ENCODE measurements around the gene RNU11. TPM values are rescaled to one million over a fixed set of nuclear protein-coding genes. Genes with fewer than 3 reads are reported as not detected.

RNU11 gene
- polyA plus RNA-seq, 2 of the 4 experiments (the other 2 are of a cell fraction) = not detected

DNA sequence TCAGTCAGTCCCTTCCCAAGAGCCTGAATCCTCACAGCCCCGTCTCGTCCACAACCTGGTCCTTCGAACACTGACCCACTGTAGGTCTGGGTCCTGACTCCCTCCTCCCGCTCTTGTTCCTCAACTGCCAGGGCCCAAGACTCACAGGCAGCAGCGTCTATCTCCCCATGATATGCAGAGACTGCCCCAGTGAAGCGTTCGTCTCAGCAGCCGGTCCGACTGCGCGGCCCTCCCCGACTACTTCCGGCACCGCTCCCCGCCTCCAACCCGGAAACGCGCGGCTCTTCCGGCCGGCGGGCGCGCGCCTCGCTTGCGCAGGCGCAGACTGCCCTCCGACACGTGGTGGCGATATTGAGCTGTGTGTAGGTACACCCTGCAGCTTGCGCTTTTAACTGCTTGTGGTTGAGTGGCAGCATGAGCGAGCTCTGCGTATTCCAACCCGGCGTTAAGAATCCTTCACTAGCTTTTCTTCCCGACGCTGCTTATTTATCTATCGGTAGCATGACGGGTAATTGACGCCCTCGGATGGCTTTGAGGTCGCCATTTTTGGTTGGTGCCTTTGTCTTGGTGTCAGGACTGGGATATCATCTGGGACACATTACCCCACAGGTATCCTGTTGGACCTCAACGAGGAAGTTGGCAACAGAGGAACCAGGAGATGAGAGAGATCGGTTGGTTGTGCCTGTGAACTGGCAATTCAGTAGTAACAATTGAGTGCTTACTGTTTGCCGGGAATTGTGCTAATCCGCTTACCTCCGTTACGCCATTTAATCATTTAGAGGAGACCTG, 5.4 kb upstream of the RNU11 start, which contains the start of gene TAF12:
TAF12 (minus strand) TSS at position 221 of the 789 bp plus-strand sequence. CDS start 20,986 bp downstream, outside the sequence.
- ChIA-PET CTCF (interaction anchor here (0.6 to 1.3 kb wide), 5 partner anchors 8 to 553 kb away, joined by 3 to 5 read pairs (median 4); partner anchors contain the start of genes TRNAU1AP and YTHDF2), POLR2A (interaction anchor here (0.5 to 1.9 kb wide), 12 partner anchors 25 to 590 kb away, joined by 3 to 14 read pairs (median 3); partner anchors contain the start of genes GMEB1, RCC1, SRSF4 and YTHDF2)
- H3K4me3 ChIP-seq = peak within 1 kb of the TSS; percentile 67
- no peaks in the 10 kb centered on the region for H3K9me3 ChIP-seq
- ATAC-seq (peak; percentile 95 to 96), DNase-seq (ENCODE audit: low read depth in 1 of 2, low spot score in 1 of 2) (peak; percentile 82 to 94), FAIRE-seq (no peak)
- H3K4me1 ChIP-seq = peaks cover 24% of the 10 kb centered on the region; the same call in 2 of the 3 replicates
- under 1% methylated on average over 38 of the region's 49 CpGs for WGBS (ENCODE audit: missing lambda C conversion rate)
- H3K4me2 ChIP-seq = peak within 1 kb of the TSS; percentile 91
- peak within 1 kb of the TSS; percentile 95 to 97 for H3K27ac ChIP-seq
- no peak for TF ChIP-seq BHLHE40 (IDR thresholded peaks at IDR 0.05; ENCODE audit: low read depth, low read length)
- TF ChIP-seq SREBF2 (IDR thresholded peaks at IDR 0.05) = no peak
- TF ChIP-seq KDM5A (IDR thresholded peaks at IDR 0.05) = peak; percentile 54
- peak; percentile 20 to 45; a peak in 3 of 5 replicates for TF ChIP-seq RAD21 (conservative IDR thresholded peaks at IDR 0.05 in 1 of 2, IDR thresholded peaks at IDR 0.05 in 1 of 2)
- TF ChIP-seq FOXS1 (CRISPR knock-in tag; IDR thresholded peaks at IDR 0.05) = no peak
- no peak for TF ChIP-seq RFX5 (IDR thresholded peaks at IDR 0.05)
- TF ChIP-seq RARB (CRISPR knock-in tag; IDR thresholded peaks at IDR 0.05) = no peak
- TF ChIP-seq, protein P1, sequence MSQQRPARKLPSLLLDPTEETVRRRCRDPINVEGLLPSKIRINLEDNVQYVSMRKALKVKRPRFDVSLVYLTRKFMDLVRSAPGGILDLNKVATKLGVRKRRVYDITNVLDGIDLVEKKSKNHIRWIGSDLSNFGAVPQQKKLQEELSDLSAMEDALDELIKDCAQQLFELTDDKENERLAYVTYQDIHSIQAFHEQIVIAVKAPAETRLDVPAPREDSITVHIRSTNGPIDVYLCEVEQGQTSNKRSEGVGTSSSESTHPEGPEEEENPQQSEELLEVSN (IDR thresholded peaks at IDR 0.05; ENCODE audit: borderline replicate concordance, low read depth) = peak; percentile 82
- TF ChIP-seq KDM1A (IDR thresholded peaks at IDR 0.05; ENCODE audit: low read depth) = no peak
- TF ChIP-seq, protein P2, sequence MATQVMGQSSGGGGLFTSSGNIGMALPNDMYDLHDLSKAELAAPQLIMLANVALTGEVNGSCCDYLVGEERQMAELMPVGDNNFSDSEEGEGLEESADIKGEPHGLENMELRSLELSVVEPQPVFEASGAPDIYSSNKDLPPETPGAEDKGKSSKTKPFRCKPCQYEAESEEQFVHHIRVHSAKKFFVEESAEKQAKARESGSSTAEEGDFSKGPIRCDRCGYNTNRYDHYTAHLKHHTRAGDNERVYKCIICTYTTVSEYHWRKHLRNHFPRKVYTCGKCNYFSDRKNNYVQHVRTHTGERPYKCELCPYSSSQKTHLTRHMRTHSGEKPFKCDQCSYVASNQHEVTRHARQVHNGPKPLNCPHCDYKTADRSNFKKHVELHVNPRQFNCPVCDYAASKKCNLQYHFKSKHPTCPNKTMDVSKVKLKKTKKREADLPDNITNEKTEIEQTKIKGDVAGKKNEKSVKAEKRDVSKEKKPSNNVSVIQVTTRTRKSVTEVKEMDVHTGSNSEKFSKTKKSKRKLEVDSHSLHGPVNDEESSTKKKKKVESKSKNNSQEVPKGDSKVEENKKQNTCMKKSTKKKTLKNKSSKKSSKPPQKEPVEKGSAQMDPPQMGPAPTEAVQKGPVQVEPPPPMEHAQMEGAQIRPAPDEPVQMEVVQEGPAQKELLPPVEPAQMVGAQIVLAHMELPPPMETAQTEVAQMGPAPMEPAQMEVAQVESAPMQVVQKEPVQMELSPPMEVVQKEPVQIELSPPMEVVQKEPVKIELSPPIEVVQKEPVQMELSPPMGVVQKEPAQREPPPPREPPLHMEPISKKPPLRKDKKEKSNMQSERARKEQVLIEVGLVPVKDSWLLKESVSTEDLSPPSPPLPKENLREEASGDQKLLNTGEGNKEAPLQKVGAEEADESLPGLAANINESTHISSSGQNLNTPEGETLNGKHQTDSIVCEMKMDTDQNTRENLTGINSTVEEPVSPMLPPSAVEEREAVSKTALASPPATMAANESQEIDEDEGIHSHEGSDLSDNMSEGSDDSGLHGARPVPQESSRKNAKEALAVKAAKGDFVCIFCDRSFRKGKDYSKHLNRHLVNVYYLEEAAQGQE (IDR thresholded peaks at IDR 0.05) = no peak
- no peak for TF ChIP-seq ZFP36 (IDR thresholded peaks at IDR 0.05; ENCODE audit: borderline replicate concordance, partially characterized antibody)
- TF ChIP-seq NPAS2 (CRISPR knock-in tag; IDR thresholded peaks at IDR 0.05; ENCODE audit: borderline replicate concordance) = no peak
- TF ChIP-seq POLR2AphosphoS2 (conservative IDR thresholded peaks at IDR 0.05; ENCODE audit: low read length) = no peak
- TF ChIP-seq EP300 (IDR thresholded peaks at IDR 0.05) = no peak
- TF ChIP-seq EHMT2 (IDR thresholded peaks at IDR 0.05; ENCODE audit: low read depth) = no peak
- TF ChIP-seq, protein P3, sequence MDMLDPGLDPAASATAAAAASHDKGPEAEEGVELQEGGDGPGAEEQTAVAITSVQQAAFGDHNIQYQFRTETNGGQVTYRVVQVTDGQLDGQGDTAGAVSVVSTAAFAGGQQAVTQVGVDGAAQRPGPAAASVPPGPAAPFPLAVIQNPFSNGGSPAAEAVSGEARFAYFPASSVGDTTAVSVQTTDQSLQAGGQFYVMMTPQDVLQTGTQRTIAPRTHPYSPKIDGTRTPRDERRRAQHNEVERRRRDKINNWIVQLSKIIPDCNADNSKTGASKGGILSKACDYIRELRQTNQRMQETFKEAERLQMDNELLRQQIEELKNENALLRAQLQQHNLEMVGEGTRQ (IDR thresholded peaks at IDR 0.05) = peak; percentile 78
- TF ChIP-seq FOSL2 (IDR thresholded peaks at IDR 0.05) = no peak
- TF ChIP-seq FOSL2 (CRISPR knock-in tag; IDR thresholded peaks at IDR 0.05) = no peak
- TF ChIP-seq MAFK (IDR thresholded peaks at IDR 0.05; ENCODE audit: partially characterized antibody) = no peak
- no peak for TF ChIP-seq JUNB (IDR thresholded peaks at IDR 0.05)
- TF ChIP-seq, protein P4, sequence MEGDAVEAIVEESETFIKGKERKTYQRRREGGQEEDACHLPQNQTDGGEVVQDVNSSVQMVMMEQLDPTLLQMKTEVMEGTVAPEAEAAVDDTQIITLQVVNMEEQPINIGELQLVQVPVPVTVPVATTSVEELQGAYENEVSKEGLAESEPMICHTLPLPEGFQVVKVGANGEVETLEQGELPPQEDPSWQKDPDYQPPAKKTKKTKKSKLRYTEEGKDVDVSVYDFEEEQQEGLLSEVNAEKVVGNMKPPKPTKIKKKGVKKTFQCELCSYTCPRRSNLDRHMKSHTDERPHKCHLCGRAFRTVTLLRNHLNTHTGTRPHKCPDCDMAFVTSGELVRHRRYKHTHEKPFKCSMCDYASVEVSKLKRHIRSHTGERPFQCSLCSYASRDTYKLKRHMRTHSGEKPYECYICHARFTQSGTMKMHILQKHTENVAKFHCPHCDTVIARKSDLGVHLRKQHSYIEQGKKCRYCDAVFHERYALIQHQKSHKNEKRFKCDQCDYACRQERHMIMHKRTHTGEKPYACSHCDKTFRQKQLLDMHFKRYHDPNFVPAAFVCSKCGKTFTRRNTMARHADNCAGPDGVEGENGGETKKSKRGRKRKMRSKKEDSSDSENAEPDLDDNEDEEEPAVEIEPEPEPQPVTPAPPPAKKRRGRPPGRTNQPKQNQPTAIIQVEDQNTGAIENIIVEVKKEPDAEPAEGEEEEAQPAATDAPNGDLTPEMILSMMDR (IDR thresholded peaks at IDR 0.05) = peak; percentile 40
- TF ChIP-seq FOSB (CRISPR knock-in tag; IDR thresholded peaks at IDR 0.05) = no peak
- TF ChIP-seq HOXB5 (CRISPR knock-in tag; IDR thresholded peaks at IDR 0.05) = no peak
- TF ChIP-seq TP53 (CRISPR knock-in tag; IDR thresholded peaks at IDR 0.05) = peak; percentile 46; the same call in 1 of the 2 replicates
- no peak for TF ChIP-seq HDAC2 (IDR thresholded peaks at IDR 0.05)
- peak; percentile 99 for TF ChIP-seq POLR2A (IDR thresholded peaks at IDR 0.05; ENCODE audit: low read length)
- TF ChIP-seq, protein P5, sequence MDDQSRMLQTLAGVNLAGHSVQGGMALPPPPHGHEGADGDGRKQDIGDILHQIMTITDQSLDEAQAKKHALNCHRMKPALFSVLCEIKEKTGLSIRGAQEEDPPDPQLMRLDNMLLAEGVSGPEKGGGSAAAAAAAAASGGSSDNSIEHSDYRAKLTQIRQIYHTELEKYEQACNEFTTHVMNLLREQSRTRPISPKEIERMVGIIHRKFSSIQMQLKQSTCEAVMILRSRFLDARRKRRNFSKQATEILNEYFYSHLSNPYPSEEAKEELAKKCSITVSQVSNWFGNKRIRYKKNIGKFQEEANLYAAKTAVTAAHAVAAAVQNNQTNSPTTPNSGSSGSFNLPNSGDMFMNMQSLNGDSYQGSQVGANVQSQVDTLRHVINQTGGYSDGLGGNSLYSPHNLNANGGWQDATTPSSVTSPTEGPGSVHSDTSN (IDR thresholded peaks at IDR 0.05) = no peak
- TF ChIP-seq, protein P6, sequence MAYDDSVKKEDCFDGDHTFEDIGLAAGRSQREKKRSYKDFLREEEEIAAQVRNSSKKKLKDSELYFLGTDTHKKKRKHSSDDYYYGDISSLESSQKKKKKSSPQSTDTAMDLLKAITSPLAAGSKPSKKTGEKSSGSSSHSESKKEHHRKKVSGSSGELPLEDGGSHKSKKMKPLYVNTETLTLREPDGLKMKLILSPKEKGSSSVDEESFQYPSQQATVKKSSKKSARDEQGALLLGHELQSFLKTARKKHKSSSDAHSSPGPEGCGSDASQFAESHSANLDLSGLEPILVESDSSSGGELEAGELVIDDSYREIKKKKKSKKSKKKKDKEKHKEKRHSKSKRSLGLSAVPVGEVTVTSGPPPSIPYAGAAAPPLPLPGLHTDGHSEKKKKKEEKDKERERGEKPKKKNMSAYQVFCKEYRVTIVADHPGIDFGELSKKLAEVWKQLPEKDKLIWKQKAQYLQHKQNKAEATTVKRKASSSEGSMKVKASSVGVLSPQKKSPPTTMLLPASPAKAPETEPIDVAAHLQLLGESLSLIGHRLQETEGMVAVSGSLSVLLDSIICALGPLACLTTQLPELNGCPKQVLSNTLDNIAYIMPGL (CRISPR knock-in tag; IDR thresholded peaks at IDR 0.05; ENCODE audit: borderline replicate concordance) = no peak
- 0 out of 3 replicates have a peak, but pooled peaks have one; percentile 21 for TF ChIP-seq SMC3 (IDR thresholded peaks at IDR 0.05)
- no peak for TF ChIP-seq HOXA7 (CRISPR knock-in tag; IDR thresholded peaks at IDR 0.05)
- TF ChIP-seq PHF8 (IDR thresholded peaks at IDR 0.05; ENCODE audit: borderline replicate concordance, low read depth) = peak; percentile 84

All from A549 (cell line).